ENCODE results near the gene CCDC106.

Gene CCDC106

DNA sequence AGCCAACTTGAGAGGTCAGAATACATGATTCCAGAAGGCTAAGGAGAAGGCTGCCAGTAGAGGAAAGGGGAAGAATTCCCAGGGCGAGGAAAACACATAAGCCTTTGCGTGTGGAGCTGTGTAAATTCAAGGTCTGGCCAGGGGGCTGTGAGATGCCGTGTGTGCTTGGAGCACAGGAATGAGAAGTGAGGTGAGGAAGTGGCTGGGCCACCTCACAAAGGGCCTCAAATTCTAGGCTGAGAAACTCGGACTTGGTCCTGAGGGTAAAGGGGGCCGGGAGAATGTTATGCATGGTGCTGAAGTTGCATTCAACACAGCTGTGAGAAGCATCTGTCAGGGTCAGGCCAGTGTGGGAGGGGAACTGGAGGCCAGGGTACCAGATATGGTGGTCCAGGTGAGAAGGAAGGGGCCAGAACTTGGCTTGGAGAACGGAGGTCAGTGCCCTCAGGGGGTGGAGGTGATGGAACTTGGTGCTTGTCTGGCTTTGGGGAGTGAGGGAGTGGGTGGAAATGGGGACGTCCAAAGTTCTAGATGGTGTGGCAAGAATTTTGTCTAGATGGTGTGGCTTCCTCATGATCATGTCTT is 12.1 kb upstream of the CCDC106 start:
- no peak for DNase-seq (ENCODE audit: low spot score)

GRCh38 chr19:55636723-55637122 is 11.3 kb upstream of the CCDC106 start:
- no peak for DNase-seq (ENCODE audit: low spot score)

DNA sequence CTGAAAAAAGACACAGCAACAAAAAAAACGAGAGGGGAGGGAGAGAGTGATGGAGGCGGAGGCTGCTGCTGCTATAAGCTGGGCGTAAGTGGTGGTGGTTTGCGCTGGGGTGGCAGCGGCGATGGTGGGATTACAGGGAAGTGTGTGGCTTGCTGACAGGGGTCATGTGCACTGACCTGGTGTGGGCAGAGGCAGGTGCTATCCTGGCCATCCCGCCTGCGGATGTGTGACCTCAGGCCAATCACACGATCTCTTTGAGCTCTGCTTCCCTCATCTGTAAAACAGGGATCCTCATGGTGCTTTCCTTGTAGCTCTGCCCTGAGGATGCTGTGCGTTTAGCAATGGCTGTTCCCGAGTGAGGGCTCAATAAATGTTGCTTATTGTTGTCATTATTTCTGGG is 10.5 kb upstream of the CCDC106 start:
- DNase-seq (ENCODE audit: low spot score): no peak

GRCh38 chr19:55638864-55639359 is 9.1 kb upstream of the CCDC106 start:
- no peak for DNase-seq (ENCODE audit: low spot score)

- peak; percentile 73 for DNase-seq (ENCODE audit: low spot score)
Observed at GRCh38 chr19:55640043-55640576, 7.9 kb upstream of the CCDC106 start.

DNA sequence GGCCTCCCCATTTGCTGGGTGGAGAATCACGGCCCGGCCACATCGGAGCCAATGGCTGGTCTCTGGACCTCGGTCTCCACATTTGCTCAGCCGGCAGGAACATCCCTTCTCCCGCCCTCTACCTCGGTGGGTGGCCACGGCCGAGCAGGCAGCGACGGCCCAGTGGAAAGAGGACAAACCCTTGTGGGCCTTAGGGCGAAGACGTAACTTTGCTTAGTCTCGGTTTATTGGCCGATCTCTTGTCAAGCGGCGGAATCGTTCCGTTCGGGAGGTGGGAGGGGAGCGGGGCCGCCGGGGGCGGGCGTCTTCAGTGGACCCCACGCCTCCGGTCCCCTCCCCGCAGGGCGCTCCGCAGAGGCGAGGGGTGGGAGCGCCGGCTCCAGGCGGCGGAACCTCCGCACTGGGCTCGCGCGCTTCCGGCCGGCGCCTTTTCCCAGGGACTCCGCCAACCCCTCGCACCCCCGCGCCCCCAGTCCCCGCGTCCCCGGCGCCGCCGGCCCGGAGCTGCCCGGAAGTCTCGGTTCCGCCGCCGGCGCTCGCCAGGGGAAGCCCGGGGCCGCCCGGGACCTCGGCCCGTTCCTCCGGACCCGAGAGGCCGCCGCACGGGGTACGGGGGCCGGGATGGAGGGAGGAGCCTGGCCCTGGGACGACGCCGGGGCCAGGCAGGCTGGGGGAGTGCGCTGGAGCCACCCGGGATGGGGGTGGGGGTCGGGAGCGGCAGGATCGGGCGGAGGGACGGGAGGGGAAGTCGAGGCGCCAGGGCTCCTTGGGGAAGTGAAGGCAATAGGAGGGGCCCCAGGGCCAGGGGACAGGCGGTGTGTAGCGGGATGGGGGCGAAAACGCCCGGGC is 7.2 kb upstream of the CCDC106 start, which contains the start of gene ZNF580:
TSS of gene ZNF580 (plus strand) at position 426 of the 849 bp plus-strand sequence. CDS start 1,507 bp downstream, outside the sequence.
- peak; percentile 86 for DNase-seq (ENCODE audit: low spot score)

DNA sequence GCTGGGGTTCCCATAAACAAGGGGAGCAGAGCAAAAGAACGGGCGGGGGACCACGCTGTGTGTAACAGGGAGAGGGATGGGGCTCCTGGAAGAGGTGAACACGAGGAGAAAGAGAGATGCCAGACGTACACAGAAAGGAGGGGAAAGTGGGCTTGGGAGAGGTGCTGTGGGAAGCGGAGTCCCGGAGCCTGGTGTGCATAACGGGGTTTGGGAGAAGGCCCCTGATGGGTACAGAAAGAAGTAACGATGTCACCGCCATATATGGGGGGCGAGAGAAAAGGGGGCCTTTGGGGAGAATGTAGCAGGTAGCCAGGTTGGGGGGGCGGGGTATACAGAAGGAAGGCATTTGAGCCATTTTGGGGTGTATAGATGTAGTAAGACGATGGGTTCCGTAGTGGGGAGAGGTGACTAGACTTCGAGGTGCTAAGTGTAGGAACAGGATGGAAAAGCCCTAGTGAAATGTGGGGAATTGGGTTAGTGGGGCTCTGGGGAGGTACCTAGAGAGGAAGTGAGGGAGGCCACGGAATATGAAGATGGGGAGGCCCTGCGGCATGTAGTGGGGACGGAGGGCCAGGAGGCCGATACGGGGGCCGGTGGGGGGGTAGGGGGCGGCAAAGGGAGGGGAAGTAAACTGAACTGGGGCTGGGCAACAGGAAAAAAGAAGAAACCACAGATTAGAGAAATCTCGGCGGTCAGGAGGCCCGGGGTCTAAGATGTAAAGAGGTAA is 6.4 kb upstream of the CCDC106 start:
- no peak for DNase-seq (ENCODE audit: low spot score)

GRCh38 chr19:55642153-55643002 is 5.6 kb upstream of the CCDC106 start:
- DNase-seq (ENCODE audit: low spot score): no peak

DNA sequence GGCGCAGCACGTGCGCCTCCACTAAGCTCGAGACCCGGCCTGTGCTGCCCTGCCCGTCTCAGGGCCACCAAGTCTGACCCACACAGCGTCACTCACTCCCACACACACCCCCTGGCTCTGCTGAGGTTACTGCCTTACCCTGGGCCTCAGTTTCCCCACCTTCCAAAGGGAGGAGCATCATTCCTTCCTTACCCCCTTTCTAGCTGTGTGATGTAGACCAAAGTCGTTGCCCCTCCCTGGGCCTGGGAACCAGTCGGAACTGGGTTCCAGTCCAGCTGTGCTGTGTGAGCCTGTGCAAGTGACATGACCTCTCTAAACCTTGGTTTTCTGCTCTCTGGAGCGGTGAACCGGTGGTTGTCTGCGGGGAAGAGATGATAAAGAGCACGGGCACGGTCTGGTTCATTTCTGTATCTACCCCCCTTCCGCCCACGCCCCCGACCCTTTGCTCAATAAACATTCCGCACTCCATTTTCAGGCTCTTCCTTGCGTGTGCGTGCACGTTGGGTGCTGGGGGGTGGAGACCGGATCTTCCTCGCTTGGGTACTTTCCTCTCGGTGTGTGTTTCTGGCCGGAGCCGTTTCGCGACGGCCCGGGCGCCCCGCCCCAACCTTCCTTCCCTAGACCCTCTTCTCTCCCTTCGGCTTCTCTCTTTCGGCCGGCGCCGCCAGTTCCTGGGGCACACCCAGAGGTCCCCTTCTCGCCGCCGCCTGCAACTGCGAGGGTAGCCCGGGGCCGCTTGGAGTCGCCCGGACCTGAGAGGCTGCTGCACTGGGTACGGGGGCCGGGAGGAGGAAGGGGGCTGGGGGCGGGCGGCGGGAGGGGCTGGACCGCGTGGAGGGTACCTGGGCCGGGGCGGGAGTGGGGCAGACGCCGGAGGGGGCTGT is 4.8 kb upstream of the CCDC106 start, which contains the start of gene ZNF581:
TSS of gene ZNF581 (plus strand) at position 647 of the 884 bp plus-strand sequence. CDS start 923 bp downstream, outside the sequence.
- peak; percentile 91 for DNase-seq (ENCODE audit: low spot score)

- DNase-seq (ENCODE audit: low spot score): no peak
Observed at GRCh38 chr19:55643887-55644176, 4.2 kb upstream of the CCDC106 start.

GRCh38 chr19:55644191-55644833 is 3.7 kb upstream of the CCDC106 start:
- DNase-seq (ENCODE audit: low spot score): no peak

GRCh38 chr19:55644842-55645511 is 3.0 kb upstream of the CCDC106 start:
- DNase-seq (ENCODE audit: low spot score): no peak

DNA sequence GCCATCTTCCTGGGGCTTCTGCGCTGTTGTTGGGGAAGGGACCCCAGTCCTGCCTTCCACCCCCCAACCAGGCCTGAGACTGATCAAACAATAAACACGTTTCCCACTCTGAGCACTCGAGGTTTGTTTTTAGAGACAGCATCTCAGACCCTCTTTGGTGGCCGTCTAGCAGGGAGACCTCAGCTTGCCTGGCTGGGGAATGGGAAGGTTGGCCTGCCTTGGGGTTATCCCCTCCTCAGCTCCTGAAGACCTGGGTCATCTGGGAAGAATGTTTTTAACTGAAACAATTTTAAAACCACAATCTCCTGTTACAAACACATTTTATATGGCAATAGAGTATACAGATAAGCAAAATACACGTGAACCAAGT is 2.5 kb upstream of the CCDC106 start:
- DNase-seq (ENCODE audit: low spot score): no peak

DNA sequence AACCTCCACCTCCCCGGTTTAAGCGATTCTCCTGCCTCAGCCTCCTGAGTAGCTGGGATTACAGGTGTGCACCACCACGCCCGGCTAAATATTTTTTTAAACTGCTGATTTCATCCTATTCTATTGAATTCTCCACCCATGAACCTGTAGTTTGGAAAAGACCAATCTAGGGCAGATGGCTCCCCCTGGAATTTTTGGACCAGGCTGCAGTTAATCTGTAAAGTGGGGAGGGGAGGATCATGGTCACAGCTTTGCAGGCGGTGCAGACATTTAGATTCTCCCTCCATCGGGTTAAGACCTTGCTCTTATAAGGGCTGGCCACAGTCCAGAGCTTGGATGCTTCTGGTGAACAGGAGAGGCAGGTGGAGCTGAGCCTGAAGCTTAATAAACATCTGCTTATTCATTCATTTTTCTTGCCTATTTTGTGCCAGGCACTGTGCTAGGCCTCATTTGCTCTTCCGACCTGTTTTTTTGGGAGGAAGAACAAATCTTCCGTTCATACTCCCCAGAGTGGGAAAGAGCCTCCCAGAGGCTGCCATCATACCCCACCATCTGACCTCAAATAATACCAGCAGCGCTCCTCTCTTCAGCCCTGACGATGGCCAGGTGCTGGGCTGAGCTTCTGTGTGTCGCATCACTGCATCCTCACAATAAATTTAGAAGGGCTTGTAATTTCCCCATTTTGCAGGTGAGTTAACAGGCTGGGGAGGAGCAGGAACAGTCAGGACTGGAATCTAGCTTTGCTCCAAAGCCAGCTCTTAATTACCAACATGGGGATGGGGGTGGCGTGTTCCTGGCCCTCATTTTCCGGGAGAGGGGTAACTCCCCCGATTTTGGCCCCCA is 902 bp upstream of the CCDC106 start:
- no peak for DNase-seq (ENCODE audit: low spot score)

- no peak for DNase-seq (ENCODE audit: low spot score)
Observed at GRCh38 chr19:55648585-55649267, 714 bp downstream of the CCDC106 start.

DNA sequence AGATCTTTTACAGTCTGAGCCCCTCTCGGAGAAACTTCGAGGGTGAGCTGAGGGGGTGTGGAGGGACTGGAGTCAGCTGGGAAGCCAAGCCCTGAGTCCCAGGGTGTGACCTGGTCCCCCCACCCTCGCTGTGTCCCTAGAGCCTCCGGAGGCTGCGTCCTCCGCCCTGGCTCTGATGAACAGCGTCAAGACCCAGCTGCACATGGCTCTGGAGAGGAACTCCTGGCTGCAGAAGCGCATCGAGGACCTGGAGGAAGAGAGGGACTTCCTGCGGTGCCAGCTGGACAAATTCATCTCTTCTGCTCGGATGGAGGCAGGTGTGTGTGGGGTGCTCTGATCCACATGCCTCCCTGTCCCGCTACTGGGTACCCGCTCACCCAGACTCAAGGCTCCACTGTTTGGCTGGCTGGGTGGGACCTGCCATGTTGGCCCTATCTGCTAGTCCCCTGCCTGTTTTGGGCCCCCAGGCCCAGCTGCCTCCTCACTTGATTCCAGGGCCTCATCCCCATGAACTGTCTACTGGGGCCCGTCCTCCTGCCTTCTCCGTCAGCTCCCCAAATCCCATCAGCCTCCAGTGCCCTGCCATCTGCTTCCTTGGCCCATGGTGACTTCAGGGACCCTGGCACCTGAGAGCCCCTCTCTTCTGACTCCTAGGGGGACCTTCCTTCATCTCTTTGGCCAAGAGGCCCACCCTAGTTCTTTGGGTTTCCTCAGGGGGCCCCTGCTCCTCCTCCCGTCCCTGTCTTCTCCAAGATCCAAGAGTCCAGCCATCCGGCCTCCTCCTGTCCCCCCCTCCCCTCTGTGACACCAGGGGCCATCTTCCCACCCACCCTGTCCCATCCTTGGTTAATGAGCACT is 1.5 kb downstream of the CCDC106 start:
- DNase-seq (ENCODE audit: low spot score): no peak

- DNase-seq (ENCODE audit: low spot score): no peak
Observed at GRCh38 chr19:55650126-55650557, 2.1 kb downstream of the CCDC106 start.
